SU-DHL-6 (cell line): ENCODE data around the gene CNOT6L.

ENCODE experiments used
- H2AFZ ChIP-seq: fragments of 200-600 bp; sonication (generic); 2 replicates; pipeline ENCODE4 v1.6.1; 2014; ENCODE audit warnings: low read depth, mild to moderate bottlenecking, moderate library complexity, mixed read lengths, antibody characterized with exemption, low read length; ENCODE audit not compliant: severe bottlenecking
- H3F3A ChIP-seq: fragments of 200-600 bp; shearing (Covaris generic); 2 replicates; pipeline ENCODE4 v1.6.0; 2016; ENCODE audit warnings: antibody characterized with exemption, mild to moderate bottlenecking; ENCODE audit not compliant: insufficient read depth
- H3K27ac ChIP-seq: fragments of 200-600 bp; sonication (generic); 2 replicates; pipeline ENCODE4 v1.5.1; 2016; ENCODE audit warnings: low read depth, mild to moderate bottlenecking, low read length, moderate library complexity, mixed read lengths
- H3K27me3 ChIP-seq: fragments of 200-600 bp; sonication (generic), shearing (Covaris generic); 2 replicates; pipeline ENCODE4 v1.6.0; 2014; ENCODE audit warnings: mild to moderate bottlenecking, low read length
- H3K36me3 ChIP-seq: fragments of 200-600 bp; sonication (generic); 2 replicates; pipeline ENCODE4 v1.6.1; 2014; ENCODE audit warnings: mild to moderate bottlenecking, low read length, mixed read lengths
- H3K4me2 ChIP-seq: fragments of 300-600, 200-600 bp; shearing (Covaris generic), sonication (generic); 2 replicates; pipeline ENCODE4 v1.6.0; 2014; ENCODE audit warnings: low read length, low read depth, mild to moderate bottlenecking; ENCODE audit not compliant: poor library complexity, severe bottlenecking
- H3K4me3 ChIP-seq: fragments of 200-600 bp; sonication (generic); 2 replicates; pipeline ENCODE4 v1.5.1; 2014; ENCODE audit warnings: antibody characterized with exemption, low read length, mild to moderate bottlenecking, mixed read lengths; ENCODE audit not compliant: insufficient read depth, poor library complexity, severe bottlenecking
- H3K79me2 ChIP-seq: fragments of 200-600 bp; sonication (generic); 2 replicates; pipeline ENCODE4 v1.6.1; 2014; ENCODE audit warnings: mild to moderate bottlenecking, low read length, moderate library complexity; ENCODE audit not compliant: insufficient read depth
- H3K9ac ChIP-seq: fragments of 200-600 bp; sonication (generic); 2 replicates; pipeline ENCODE4 v1.7.0; 2014; ENCODE audit warnings: mild to moderate bottlenecking, low read length
- H3K9me2 ChIP-seq: fragments of 200-600 bp; sonication (generic); replicated peaks from 2 replicates; pipeline ENCODE4 v1.6.1; 2014; ENCODE audit warnings: low read length; ENCODE audit not compliant: insufficient read depth
- H3K9me3 ChIP-seq: fragments of 200-600 bp; sonication (generic); 2 replicates; pipeline ENCODE4 v1.6.1; 2014; ENCODE audit warnings: low read length, mixed read lengths; ENCODE audit not compliant: insufficient read depth
- H4K20me1 ChIP-seq: fragments of 200-600 bp; sonication (generic); 2 replicates; pipeline ENCODE4 v1.6.1; 2014; ENCODE audit warnings: low read depth, mild to moderate bottlenecking, antibody characterized with exemption, low read length, moderate library complexity, mixed read lengths
- EZH2phosphoT487 ChIP-seq: fragments of 200-600 bp; sonication (generic), shearing (Covaris generic); conservative IDR thresholded peaks from 2 replicates; pipeline ENCODE4 v1.6.1; 2018; ENCODE audit warnings: mild to moderate bottlenecking, antibody characterized with exemption, low read length, moderate library complexity, mixed read lengths
- TF ChIP-seq, protein P1 (sequence below): fragments of 200-600 bp; sonication (generic); IDR thresholded peaks from one replicate; pipeline ENCODE4 v1.5.1; 2017; ENCODE audit warnings: antibody characterized with exemption, mild to moderate bottlenecking, low read length, moderate library complexity; ENCODE audit not compliant: insufficient read depth, poor library complexity, severe bottlenecking

Gene CNOT6L

DNA sequence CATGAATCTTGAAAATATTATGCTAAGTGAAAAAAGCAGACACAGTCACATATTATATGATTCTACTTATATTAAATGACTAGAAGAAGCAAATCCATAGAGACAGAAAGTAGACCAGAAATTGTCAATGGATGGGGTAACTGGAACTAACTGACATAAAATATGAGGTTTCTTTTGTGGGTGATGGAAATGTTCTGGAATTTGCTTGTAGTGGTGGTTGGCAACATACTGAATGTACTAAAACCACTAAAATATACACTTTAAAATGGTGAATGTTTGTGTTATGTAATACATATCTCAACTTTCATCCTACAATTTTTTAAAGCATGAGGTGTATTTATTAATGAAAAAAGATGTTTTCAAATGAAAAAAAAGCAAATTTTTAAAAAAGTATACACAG lies 14.7 kb downstream of the CNOT6L start:
- no peak overlapping the region for H3K4me3 ChIP-seq
- no peak overlapping the region for H3K9ac ChIP-seq
- H3K36me3 ChIP-seq = no peaks in the 10 kb centered on the region
- H3K9me3 ChIP-seq = no peaks in the 10 kb centered on the region
- H4K20me1 ChIP-seq = no peaks in the 10 kb centered on the region
- no peak overlapping the region for H3K27ac ChIP-seq
- H3K4me2 ChIP-seq = no peak overlapping the region
- peaks cover 19% of the 10 kb centered on the region; the same call in 1 of the 2 replicates for H3K79me2 ChIP-seq
- no peak overlapping the region for H2AFZ ChIP-seq
- H3K9me2 ChIP-seq = no peaks in the 10 kb centered on the region
- H3K27me3 ChIP-seq = no peaks in the 10 kb centered on the region
- no peaks in the 10 kb centered on the region for H3F3A ChIP-seq
- TF ChIP-seq, protein P1, sequence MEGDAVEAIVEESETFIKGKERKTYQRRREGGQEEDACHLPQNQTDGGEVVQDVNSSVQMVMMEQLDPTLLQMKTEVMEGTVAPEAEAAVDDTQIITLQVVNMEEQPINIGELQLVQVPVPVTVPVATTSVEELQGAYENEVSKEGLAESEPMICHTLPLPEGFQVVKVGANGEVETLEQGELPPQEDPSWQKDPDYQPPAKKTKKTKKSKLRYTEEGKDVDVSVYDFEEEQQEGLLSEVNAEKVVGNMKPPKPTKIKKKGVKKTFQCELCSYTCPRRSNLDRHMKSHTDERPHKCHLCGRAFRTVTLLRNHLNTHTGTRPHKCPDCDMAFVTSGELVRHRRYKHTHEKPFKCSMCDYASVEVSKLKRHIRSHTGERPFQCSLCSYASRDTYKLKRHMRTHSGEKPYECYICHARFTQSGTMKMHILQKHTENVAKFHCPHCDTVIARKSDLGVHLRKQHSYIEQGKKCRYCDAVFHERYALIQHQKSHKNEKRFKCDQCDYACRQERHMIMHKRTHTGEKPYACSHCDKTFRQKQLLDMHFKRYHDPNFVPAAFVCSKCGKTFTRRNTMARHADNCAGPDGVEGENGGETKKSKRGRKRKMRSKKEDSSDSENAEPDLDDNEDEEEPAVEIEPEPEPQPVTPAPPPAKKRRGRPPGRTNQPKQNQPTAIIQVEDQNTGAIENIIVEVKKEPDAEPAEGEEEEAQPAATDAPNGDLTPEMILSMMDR = no peak
- TF ChIP-seq EZH2phosphoT487 = no peak

DNA sequence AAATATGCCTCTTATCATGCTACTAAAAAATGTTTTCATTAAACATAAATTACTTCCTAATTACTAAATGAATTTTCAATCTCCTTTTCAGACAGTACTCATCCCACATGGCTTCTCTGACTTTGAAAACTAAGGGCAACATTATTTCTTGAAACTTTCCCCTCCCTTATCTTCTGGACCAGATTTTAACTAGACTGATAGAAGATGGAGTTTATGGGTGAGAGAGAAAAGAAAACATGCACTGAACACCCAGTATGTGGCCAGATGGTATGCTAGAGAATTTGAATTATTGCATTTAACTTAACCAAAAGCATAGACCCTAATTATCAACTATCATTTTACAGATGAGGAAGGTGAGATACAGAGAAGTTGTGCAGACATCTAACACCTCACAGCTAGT lies 16.8 kb downstream of the CNOT6L start:
- Histone ChIP-seq H3K79me2 (peaks cover 31% of the 10 kb centered on the region; the same call in 1 of the 2 replicates), H4K20me1 (no peaks in the 10 kb centered on the region)

DNA sequence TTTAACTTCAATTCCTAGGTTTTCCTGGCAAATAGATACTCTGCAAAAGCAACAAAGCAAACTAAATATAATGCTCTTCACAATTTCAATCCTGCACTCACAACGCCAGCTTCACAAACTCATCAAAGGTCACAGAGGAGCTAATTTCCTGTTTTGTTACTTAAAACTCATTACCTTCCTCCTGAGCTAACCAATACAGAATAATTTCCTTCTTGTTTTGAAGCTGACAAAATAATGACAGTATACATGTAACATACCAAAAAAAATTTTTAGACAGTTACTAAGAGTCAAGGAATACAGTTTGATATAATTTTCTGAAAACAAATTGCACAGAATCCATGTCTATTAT lies 17.9 kb downstream of the CNOT6L start:
- Histone ChIP-seq H3K36me3 (no peaks in the 10 kb centered on the region), H2AFZ (no peak overlapping the region), H3F3A (no peaks in the 10 kb centered on the region), H3K9me2 (no peaks in the 10 kb centered on the region), H3K27ac (no peak overlapping the region), H3K79me2 (peaks cover 31% of the 10 kb centered on the region; the same call in 1 of the 2 replicates), H3K9me3 (no peaks in the 10 kb centered on the region), H4K20me1 (no peaks in the 10 kb centered on the region), H3K27me3 (no peaks in the 10 kb centered on the region), H3K9ac (no peak overlapping the region), H3K4me3 (no peak overlapping the region), H3K4me2 (no peak overlapping the region)
- no peak for TF ChIP-seq EZH2phosphoT487
- TF ChIP-seq, protein P1 = no peak

More for the DNA sequence above, 16.8 kb downstream of the CNOT6L start:
- no peaks in the 10 kb centered on the region for H3K9me2 ChIP-seq
- no peaks in the 10 kb centered on the region for H3K9me3 ChIP-seq
- H3K36me3 ChIP-seq = no peaks in the 10 kb centered on the region
- no peak overlapping the region for H3K27ac ChIP-seq
- no peak overlapping the region for H2AFZ ChIP-seq
- no peak overlapping the region for H3K4me2 ChIP-seq
- no peak overlapping the region for H3K9ac ChIP-seq
- H3K4me3 ChIP-seq = no peak overlapping the region
- TF ChIP-seq, protein P1 = no peak
- no peak for TF ChIP-seq EZH2phosphoT487
- H3K27me3 ChIP-seq = no peaks in the 10 kb centered on the region
- H3F3A ChIP-seq = no peaks in the 10 kb centered on the region
